Tibial artery (tissue), 4 donors: ENCODE measurements around the gene FREM1.

ENCODE experiments used
- DNase-seq, 2 donors: peaks; one replicate each; pipeline ENCODE4 v3.0.0-alpha.2; 2019
- H3K27ac ChIP-seq, 2 donors: fragments of 200-600 bp; sonication (generic) in 1 of 2; 1 replicate in 1 of 2; 2 replicates in 1 of 2; pipeline ENCODE4 v1.5.1; 2018 to 2019; ENCODE audit warnings: mild to moderate bottlenecking in 1 of 2
- H3K27me3 ChIP-seq, 2 donors: fragments of 200-600 bp; sonication (generic) in 1 of 2; one replicate each; pipeline versions ENCODE4 v1.5.1 to v1.6.0; 2016 to 2019
- H3K36me3 ChIP-seq, 3 donors: fragments of 200-600 bp; sonication (generic) in 2 of 3; one replicate each; pipeline ENCODE4 v1.5.1; 2016 to 2019; ENCODE audit warnings: mild to moderate bottlenecking in 2 of 3
- H3K4me1 ChIP-seq, 4 donors: fragments of 200-600 bp; sonication (generic) in 2 of 4; 1 replicate in 3 of 4; 2 replicates in 1 of 4; pipeline ENCODE4 v1.5.1; 2016 to 2019
- H3K4me3 ChIP-seq, 2 donors: fragments of 200-600 bp; sonication (generic) in 1 of 2; 1 replicate in 1 of 2; 2 replicates in 1 of 2; pipeline ENCODE4 v1.5.1; 2018 to 2019; ENCODE audit warnings: mild to moderate bottlenecking in 2 of 2
- H3K9me3 ChIP-seq, 3 donors: fragments of 200-600 bp; sonication (generic) in 1 of 3; one replicate each; pipeline ENCODE4 v1.5.1; 2016 to 2019
- CTCF ChIP-seq, 2 experiments: fragments of 200-600 bp in 1 of 2; fragments of 450-650 bp in 1 of 2; IDR thresholded peaks; one replicate each; pipeline ENCODE4 v1.5.1; 2017 to 2019; ENCODE audit warnings: antibody characterized with exemption in 2 of 2, mild to moderate bottlenecking in 1 of 2, moderate library complexity in 1 of 2
- intact Hi-C: fragments of 100-400 bp; cut with DNase I; formaldehyde crosslinking; loops from one replicate; pipeline ENCODE4 v1.15.0; 2023; ENCODE audit warnings: low total_unique reads

The FREM1 gene

GRCh38 chr9:14806941-14807520 lies 103.2 kb downstream of the FREM1 start:
- no peak overlapping the region for H3K4me3 ChIP-seq
- H3K36me3 ChIP-seq, result peaks cover 14 to 29% (median 16%) of the 10 kb centered on the region in 3 donors
- H3K27ac ChIP-seq, result no peak overlapping the region
- DNase-seq, result no peak
- intact Hi-C loops, result no loop called here
- H3K27me3 ChIP-seq, result no peaks in the 10 kb centered on the region
- no peaks in the 10 kb centered on the region for H3K4me1 ChIP-seq
- no peak for TF ChIP-seq CTCF (IDR thresholded peaks at IDR 0.05)
- H3K9me3 ChIP-seq, result no peaks in the 10 kb centered on the region

GRCh38 chr9:14799030-14799429 lies 111.2 kb downstream of the FREM1 start:
- no peak for DNase-seq
- Histone ChIP-seq H3K4me1 (no peaks in the 10 kb centered on the region), H3K4me3 (no peak overlapping the region), H3K36me3 (peaks cover 29 to 67% (median 45%) of the 10 kb centered on the region in 3 donors), H3K27ac (no peak overlapping the region), H3K27me3 (no peaks in the 10 kb centered on the region), H3K9me3 (no peaks in the 10 kb centered on the region)
- intact Hi-C loops, result no loop called here
- no peak for TF ChIP-seq CTCF (IDR thresholded peaks at IDR 0.05)

- no peak for TF ChIP-seq CTCF (IDR thresholded peaks at IDR 0.05)
- Histone ChIP-seq H3K27me3 (no peaks in the 10 kb centered on the region), H3K4me3 (no peak overlapping the region), H3K27ac (no peak overlapping the region), H3K4me1 (no peaks in the 10 kb centered on the region), H3K36me3 (peaks cover 29 to 80% (median 52%) of the 10 kb centered on the region in 3 donors), H3K9me3 (no peaks in the 10 kb centered on the region)
- intact Hi-C loops, result no loop called here
- DNase-seq, result no peak
These were observed 112.8 kb downstream of the FREM1 start for GRCh38 chr9:14797435-14797834.

GRCh38 chr9:14793389-14793788 lies 116.8 kb downstream of the FREM1 start:
- Histone ChIP-seq H3K27ac (no peak overlapping the region), H3K4me3 (no peak overlapping the region), H3K9me3 (no peaks in the 10 kb centered on the region), H3K4me1 (no peaks in the 10 kb centered on the region), H3K36me3 (peaks cover 20 to 72% (median 60%) of the 10 kb centered on the region in 3 donors), H3K27me3 (no peaks in the 10 kb centered on the region)
- intact Hi-C loops, result no loop called here
- TF ChIP-seq CTCF (IDR thresholded peaks at IDR 0.05), result no peak
- DNase-seq, result no peak

GRCh38 chr9:14790628-14791027 lies 119.6 kb downstream of the FREM1 start:
- TF ChIP-seq CTCF (IDR thresholded peaks at IDR 0.05), result no peak

DNA sequence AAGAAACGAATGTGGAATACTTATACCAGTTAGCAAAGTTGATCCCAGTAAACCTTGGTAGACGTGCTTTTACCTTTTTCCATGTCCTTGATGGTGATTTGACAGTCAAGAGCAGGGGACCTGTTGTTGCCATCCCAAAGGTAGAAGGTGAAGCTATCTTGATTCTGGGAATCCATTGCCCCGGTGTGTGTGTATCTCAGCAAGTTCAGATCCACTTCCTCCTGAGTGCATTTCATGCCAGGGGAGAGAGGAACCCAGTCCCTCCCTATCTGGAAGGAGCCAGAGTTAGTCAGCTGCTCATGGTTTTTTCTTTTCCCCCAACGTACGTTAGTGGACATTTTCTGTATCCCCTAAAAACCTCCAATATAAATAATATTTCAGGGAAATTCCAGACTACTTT lies 121.4 kb downstream of the FREM1 start:
- intact Hi-C loops, result no loop called here
- TF ChIP-seq CTCF (IDR thresholded peaks at IDR 0.05), result no peak
- H3K27ac ChIP-seq, result no peak overlapping the region
- peaks cover 0 to 13% (median 2%) of the 10 kb centered on the region in 4 donors for H3K4me1 ChIP-seq
- H3K9me3 ChIP-seq, result no peaks in the 10 kb centered on the region
- H3K4me3 ChIP-seq, result no peak overlapping the region
- H3K36me3 ChIP-seq, result peaks cover 7 to 48% (median 37%) of the 10 kb centered on the region in 3 donors
- no peak for DNase-seq
- H3K27me3 ChIP-seq, result no peaks in the 10 kb centered on the region

More at GRCh38 chr9:14790628-14791027, 119.6 kb downstream of the FREM1 start:
- intact Hi-C loops, result no loop called here
- Histone ChIP-seq H3K4me1 (peaks cover 0 to 13% (median 2%) of the 10 kb centered on the region in 4 donors), H3K27me3 (no peaks in the 10 kb centered on the region), H3K27ac (no peak overlapping the region), H3K4me3 (no peak overlapping the region), H3K9me3 (no peaks in the 10 kb centered on the region), H3K36me3 (peaks cover 5 to 57% (median 48%) of the 10 kb centered on the region in 3 donors)
- no peak for DNase-seq
